ENCODE results near the gene PTCD1. TPM values are rescaled to one million over a fixed set of nuclear protein-coding genes. Genes with fewer than 3 reads are reported as not detected.

The PTCD1 gene
- total and polyA plus RNA-seq, 2 experiments from 2014 or later: 2.8 to 5.2 TPM

DNA sequence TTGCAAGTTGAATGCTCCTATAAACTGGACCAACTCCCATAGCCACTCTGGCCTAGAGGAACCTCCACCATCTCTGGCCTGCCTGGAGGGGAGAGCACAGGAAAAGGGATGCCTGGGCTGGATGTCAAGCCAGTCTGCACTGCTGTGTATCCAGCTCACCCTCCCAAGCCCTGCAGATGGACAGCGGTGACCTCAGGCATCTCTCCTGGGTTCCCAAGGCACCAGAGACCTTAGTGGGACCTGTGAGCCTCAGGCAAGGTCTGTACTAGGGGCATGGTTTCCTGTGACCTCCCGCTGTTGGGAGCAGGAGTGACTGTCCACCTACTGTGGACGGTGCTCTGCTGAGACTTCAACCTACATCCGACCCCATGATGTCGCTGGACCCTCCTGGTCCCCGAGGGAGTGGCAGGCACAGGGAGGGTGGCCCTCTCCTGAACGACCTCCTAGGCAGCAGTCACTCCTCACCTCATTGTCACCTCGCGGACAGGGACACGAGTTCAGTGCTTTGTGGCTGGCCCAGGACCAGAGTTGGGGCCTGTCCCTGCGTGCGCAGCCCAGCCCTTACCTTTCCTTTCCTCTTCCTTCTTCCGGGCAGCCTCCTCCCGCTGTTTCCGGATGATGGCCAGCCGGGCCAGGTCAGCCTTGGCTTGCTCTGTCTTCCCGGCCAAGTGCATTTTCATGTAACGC lies 41.2 kb downstream of the PTCD1 start:
- in situ Hi-C loops (cut with MboI): no loop called here
- peaks cover 44% of the 10 kb centered on the region for H3K36me3 ChIP-seq (ENCODE audit: low read depth)

DNA sequence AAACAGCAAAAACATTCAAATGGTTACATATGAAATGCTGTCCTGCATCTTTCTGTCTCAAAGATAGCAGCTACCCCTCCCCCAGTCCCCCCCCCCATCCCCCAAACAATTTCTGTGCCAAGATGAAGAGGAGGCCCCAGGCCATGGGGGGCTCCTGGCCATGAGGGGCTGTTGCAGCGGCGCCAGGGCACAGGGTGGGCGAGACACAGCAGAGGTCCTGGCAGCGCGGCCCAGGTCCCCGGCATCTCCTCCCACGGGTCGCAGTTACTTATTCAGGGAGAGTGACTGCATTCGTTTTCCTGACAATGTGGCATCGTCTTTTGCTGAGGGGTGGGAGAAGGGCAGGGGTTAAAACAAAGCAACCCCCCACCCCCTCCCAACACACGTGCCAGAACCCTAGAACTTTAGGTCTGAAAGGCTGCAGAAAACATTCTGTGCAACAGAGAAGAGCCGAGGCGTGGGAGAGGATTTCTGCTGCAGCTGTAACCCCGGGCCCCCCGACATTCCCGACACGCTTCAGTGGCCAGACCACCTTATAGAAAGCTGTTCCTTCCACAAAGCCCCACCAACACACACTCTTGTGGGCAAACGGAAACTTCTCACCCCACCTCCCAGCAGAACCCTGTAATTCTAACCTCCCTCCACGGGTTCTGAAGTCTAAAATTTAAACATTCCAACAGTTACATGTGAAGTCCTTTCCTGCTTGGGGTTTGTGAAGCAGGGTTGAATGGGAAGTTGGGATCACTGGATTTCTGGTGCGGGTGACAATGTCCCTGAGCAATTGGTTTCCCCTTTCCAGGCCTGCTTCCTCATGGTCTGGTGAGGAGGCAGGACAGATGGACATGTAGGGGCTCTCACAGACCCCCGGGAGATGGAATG lies 41.9 kb downstream of the PTCD1 start:
- WGBS, 2 experiments (ENCODE audit: low coverage in 1 of 2, low lambda C conversion rate in 2 of 2, missing lambda C conversion rate in 2 of 2): 72 to 78% methylated on average over 18 to 21 of the region's 21 CpGs
- no peaks in the 10 kb centered on the region for H3K4me1 ChIP-seq (ENCODE audit: insufficient read depth)
- no peaks in the 10 kb centered on the region for H3K9me3 ChIP-seq (ENCODE audit: low read depth)
- in situ Hi-C loops (cut with MboI): no loop called here
- H3K4me2 ChIP-seq (ENCODE audit: unreplicated experiment): no peak overlapping the region
- H4K20me1 ChIP-seq (ENCODE audit: insufficient read depth): no peaks in the 10 kb centered on the region
- peaks cover 17% of the 10 kb centered on the region for H3K79me2 ChIP-seq (ENCODE audit: insufficient read depth)
- no peaks in the 10 kb centered on the region for H3K27me3 ChIP-seq (replicated peaks; ENCODE audit: insufficient read depth)
- H3K4me3 ChIP-seq: no peak overlapping the region
- no peak overlapping the region for H3K27ac ChIP-seq
- no peaks in the 10 kb centered on the region for H3K9me2 ChIP-seq (ENCODE audit: insufficient read depth)
- peaks cover 36% of the 10 kb centered on the region for H3K36me3 ChIP-seq (ENCODE audit: low read depth)
- H2AFZ ChIP-seq: no peak overlapping the region
- TF ChIP-seq EZH2phosphoT487 (IDR thresholded peaks at IDR 0.05; ENCODE audit: insufficient read depth, low read depth) (no peak), EZH2 (IDR thresholded peaks at IDR 0.05; ENCODE audit: insufficient read depth, poor library complexity, severe bottlenecking) (no peak)
- H3K9ac ChIP-seq: no peak overlapping the region
- H3F3A ChIP-seq (ENCODE audit: insufficient read depth): peaks cover 59% of the 10 kb centered on the region
- no peak for DNase-seq

More for the DNA sequence above, 41.2 kb downstream of the PTCD1 start:
- H3F3A ChIP-seq (ENCODE audit: insufficient read depth): peaks cover 59% of the 10 kb centered on the region
- 89 to 92% methylated on average over 18 of the region's 18 CpGs for WGBS, 2 experiments (ENCODE audit: low coverage in 1 of 2, low lambda C conversion rate in 2 of 2, missing lambda C conversion rate in 2 of 2)
- DNase-seq: no peak
- H3K9me2 ChIP-seq (ENCODE audit: insufficient read depth): no peaks in the 10 kb centered on the region
- H2AFZ ChIP-seq: no peak overlapping the region
- TF ChIP-seq EZH2 (IDR thresholded peaks at IDR 0.05; ENCODE audit: insufficient read depth, poor library complexity, severe bottlenecking): no peak
- no peak for TF ChIP-seq EZH2phosphoT487 (IDR thresholded peaks at IDR 0.05; ENCODE audit: insufficient read depth, low read depth)
- H4K20me1 ChIP-seq (ENCODE audit: insufficient read depth): no peaks in the 10 kb centered on the region
- H3K9me3 ChIP-seq (ENCODE audit: low read depth): no peaks in the 10 kb centered on the region
- H3K4me3 ChIP-seq: no peak overlapping the region
- H3K27ac ChIP-seq: no peak overlapping the region
- H3K79me2 ChIP-seq (ENCODE audit: insufficient read depth): peaks cover 19% of the 10 kb centered on the region
- no peak overlapping the region for H3K9ac ChIP-seq
- H3K4me1 ChIP-seq (ENCODE audit: insufficient read depth): no peaks in the 10 kb centered on the region
- no peak overlapping the region for H3K4me2 ChIP-seq (ENCODE audit: unreplicated experiment)
- H3K27me3 ChIP-seq (replicated peaks; ENCODE audit: insufficient read depth): no peaks in the 10 kb centered on the region

DNA sequence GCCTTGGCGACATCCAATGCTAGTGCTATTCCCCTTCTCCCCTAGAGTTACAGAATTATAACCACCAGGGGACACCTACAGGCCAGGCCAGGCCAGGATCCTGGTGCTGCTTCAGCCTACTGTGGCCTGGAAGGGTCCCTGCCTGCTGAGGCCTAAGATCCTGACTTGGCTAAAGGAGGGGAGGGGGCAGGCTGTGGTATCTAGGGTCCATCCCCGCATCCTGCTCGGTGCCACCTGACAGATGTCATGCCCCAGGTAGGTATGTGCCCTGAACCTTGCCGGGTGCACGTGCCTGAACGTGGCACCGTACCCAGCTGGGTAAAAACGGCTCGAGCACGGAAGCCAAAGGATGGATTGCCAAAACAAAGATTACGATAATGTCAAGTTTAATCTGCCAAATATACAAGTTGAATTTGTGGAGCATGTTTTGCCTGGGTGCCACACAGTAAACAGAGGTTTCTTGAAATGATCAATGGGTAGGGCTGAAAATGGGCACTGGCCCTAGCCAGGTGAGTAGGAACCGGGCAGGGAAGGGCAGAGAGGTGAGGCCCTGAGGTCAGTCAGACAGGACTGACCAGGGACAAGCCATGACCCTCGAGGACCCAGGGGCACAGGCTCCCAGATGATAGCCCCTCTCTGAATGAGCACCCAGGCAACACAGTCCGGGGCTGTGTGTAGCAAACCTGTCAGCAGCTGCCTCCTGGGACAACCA lies 42.8 kb downstream of the PTCD1 start:
- WGBS, 2 experiments (ENCODE audit: low coverage in 1 of 2, low lambda C conversion rate in 2 of 2, missing lambda C conversion rate in 2 of 2): 75 to 82% methylated on average over 13 to 14 of the region's 14 CpGs
- no peaks in the 10 kb centered on the region for H3K9me2 ChIP-seq (ENCODE audit: insufficient read depth)
- in situ Hi-C loops (cut with MboI): no loop called here
- no peak for DNase-seq
- no peak overlapping the region for H3K4me3 ChIP-seq
- no peak overlapping the region for H3K4me2 ChIP-seq (ENCODE audit: unreplicated experiment)
- no peaks in the 10 kb centered on the region for H3K9me3 ChIP-seq (ENCODE audit: low read depth)
- peaks cover 37% of the 10 kb centered on the region for H3K36me3 ChIP-seq (ENCODE audit: low read depth)
- TF ChIP-seq EZH2phosphoT487 (IDR thresholded peaks at IDR 0.05; ENCODE audit: insufficient read depth, low read depth) (no peak), EZH2 (IDR thresholded peaks at IDR 0.05; ENCODE audit: insufficient read depth, poor library complexity, severe bottlenecking) (no peak)
- no peak overlapping the region for H2AFZ ChIP-seq
- H3K27ac ChIP-seq: no peak overlapping the region
- H3K4me1 ChIP-seq (ENCODE audit: insufficient read depth): no peaks in the 10 kb centered on the region
- no peaks in the 10 kb centered on the region for H3K27me3 ChIP-seq (replicated peaks; ENCODE audit: insufficient read depth)
- no peak overlapping the region for H3K9ac ChIP-seq
- H3F3A ChIP-seq (ENCODE audit: insufficient read depth): peaks cover 59% of the 10 kb centered on the region
- peaks cover 17% of the 10 kb centered on the region for H3K79me2 ChIP-seq (ENCODE audit: insufficient read depth)
- no peaks in the 10 kb centered on the region for H4K20me1 ChIP-seq (ENCODE audit: insufficient read depth)

DNA sequence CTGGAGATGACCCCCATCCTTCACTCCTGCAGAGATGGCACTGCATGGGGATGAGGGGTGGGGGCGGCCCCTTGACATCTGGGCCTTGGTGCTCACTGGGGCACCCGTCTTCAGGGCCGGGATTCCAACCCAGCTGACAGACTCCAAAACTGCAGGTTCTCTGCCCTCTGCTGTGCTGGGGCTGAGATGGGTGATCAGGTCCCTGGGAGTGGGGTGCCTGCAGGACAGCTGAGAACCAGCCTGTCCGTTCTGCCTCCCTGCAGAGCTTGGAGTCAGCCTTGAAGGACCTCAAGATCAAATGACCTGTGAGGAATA lies 44.5 kb downstream of the PTCD1 start:
- TF ChIP-seq EZH2phosphoT487 (IDR thresholded peaks at IDR 0.05; ENCODE audit: insufficient read depth, low read depth) (no peak), EZH2 (IDR thresholded peaks at IDR 0.05; ENCODE audit: insufficient read depth, poor library complexity, severe bottlenecking) (no peak)
- no peak overlapping the region for H3K4me3 ChIP-seq
- peaks cover 16% of the 10 kb centered on the region for H3K79me2 ChIP-seq (ENCODE audit: insufficient read depth)
- DNase-seq: no peak
- in situ Hi-C loops (cut with MboI): no loop called here
- H4K20me1 ChIP-seq (ENCODE audit: insufficient read depth): no peaks in the 10 kb centered on the region
- H3K27me3 ChIP-seq (replicated peaks; ENCODE audit: insufficient read depth): no peaks in the 10 kb centered on the region
- H2AFZ ChIP-seq: no peak overlapping the region
- H3F3A ChIP-seq (ENCODE audit: insufficient read depth): peaks cover 54% of the 10 kb centered on the region
- no peak overlapping the region for H3K4me2 ChIP-seq (ENCODE audit: unreplicated experiment)
- 87 to 94% methylated on average over 4 of the region's 4 CpGs for WGBS, 2 experiments (ENCODE audit: low coverage in 1 of 2, low lambda C conversion rate in 2 of 2, missing lambda C conversion rate in 2 of 2)
- H3K27ac ChIP-seq: no peak overlapping the region
- no peaks in the 10 kb centered on the region for H3K4me1 ChIP-seq (ENCODE audit: insufficient read depth)
- no peaks in the 10 kb centered on the region for H3K9me3 ChIP-seq (ENCODE audit: low read depth)
- H3K9ac ChIP-seq: no peak overlapping the region
- H3K36me3 ChIP-seq (ENCODE audit: low read depth): peaks cover 37% of the 10 kb centered on the region
- no peaks in the 10 kb centered on the region for H3K9me2 ChIP-seq (ENCODE audit: insufficient read depth)

All from GM23248 (cell line).